ENCODE measurements around the gene SNTG2. TPM values are rescaled to one million over a fixed set of nuclear protein-coding genes. Genes with fewer than 3 reads are reported as not detected.

Gene SNTG2
- total RNA-seq, 1 experiment from 2014 or later, result 20.5 TPM

DNA sequence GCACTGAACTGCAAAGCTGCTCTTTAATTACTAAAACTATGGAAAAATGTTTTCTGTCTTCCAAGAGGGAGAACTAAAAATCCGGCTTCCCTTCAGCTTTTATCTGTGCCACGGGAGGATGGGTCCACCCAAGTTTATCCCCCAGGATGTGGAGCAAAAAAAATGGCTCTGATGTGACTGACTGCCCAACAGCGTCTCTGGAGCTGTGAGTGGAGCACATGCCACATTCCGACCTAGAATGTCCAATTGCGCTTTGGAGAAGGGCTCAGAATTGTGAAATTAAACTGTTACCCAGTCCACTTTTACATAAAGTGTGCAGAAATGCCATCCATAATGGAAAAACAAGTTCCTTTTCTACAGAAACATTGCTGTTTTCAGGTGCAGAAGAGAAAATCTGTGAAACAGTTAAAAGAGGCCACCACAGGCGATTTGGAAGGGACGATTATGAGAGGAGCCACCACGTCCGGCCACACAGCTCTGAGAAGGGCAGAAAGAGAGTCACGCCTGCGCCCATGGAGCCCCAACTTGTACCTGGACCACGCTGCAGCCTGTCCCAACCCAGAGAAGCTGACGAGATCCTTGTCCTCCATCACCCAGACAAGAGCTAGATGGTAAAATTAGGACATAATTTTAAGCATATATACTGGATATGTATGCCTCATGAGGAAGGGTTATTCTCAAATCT is 362.7 kb downstream of the SNTG2 start (continued):
- TF ChIP-seq, protein P1, sequence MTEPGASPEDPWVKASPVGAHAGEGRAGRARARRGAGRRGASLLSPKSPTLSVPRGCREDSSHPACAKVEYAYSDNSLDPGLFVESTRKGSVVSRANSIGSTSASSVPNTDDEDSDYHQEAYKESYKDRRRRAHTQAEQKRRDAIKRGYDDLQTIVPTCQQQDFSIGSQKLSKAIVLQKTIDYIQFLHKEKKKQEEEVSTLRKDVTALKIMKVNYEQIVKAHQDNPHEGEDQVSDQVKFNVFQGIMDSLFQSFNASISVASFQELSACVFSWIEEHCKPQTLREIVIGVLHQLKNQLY (CRISPR knock-in tag; IDR thresholded peaks at IDR 0.05), result no peak
- no peak for TF ChIP-seq JAZF1 (CRISPR knock-in tag; IDR thresholded peaks at IDR 0.05)
- no peak for TF ChIP-seq GTF2I (CRISPR knock-in tag; conservative IDR thresholded peaks at IDR 0.05)
- TF ChIP-seq, protein P2, sequence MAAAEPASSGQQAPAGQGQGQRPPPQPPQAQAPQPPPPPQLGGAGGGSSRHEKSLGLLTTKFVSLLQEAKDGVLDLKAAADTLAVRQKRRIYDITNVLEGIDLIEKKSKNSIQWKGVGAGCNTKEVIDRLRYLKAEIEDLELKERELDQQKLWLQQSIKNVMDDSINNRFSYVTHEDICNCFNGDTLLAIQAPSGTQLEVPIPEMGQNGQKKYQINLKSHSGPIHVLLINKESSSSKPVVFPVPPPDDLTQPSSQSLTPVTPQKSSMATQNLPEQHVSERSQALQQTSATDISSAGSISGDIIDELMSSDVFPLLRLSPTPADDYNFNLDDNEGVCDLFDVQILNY (CRISPR knock-in tag; IDR thresholded peaks at IDR 0.05), result no peak
- no peak for TF ChIP-seq ZNF671 (CRISPR knock-in tag; IDR thresholded peaks at IDR 0.05)
- no peak for TF ChIP-seq PRRX2 (CRISPR knock-in tag; IDR thresholded peaks at IDR 0.05)
- no peak for TF ChIP-seq ZNF317 (CRISPR knock-in tag; IDR thresholded peaks at IDR 0.05; ENCODE audit: borderline replicate concordance, low read depth)
- no peak for TF ChIP-seq ZBTB21 (CRISPR knock-in tag; IDR thresholded peaks at IDR 0.05; ENCODE audit: borderline replicate concordance)
- TF ChIP-seq SMAD4 (CRISPR knock-in tag; IDR thresholded peaks at IDR 0.05), result no peak

DNA sequence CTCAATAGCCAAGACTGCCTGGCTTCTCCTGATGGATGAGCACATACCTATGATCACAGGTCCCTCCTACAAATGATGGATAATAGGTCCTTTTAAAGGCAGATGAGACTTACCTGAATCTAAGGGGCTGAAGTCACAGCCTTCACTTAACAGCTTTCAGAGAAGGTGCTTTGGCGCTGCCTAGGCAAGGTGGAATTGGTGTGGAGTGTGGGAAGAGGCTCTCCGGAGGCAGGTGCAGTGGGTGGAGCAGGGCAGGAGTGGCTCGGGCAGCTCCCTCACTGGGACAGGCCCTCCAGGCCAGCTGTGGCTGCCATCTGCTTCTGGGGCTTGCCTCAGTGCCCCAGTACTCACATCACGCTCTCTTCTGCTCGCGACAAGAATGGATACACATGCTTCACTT is 363.6 kb downstream of the SNTG2 start:
- Mint-ChIP-seq H3K4me1 (peaks cover 13% of the 10 kb centered on the region), H3K4me3 (no peak overlapping the region), H3K36me3 (no peaks in the 10 kb centered on the region), H3K9me3 (peaks cover 4% of the 10 kb centered on the region; the same call in 1 of the 2 replicates), H3K27me3 (ENCODE audit: low read depth) (no peaks in the 10 kb centered on the region), H3K27ac (no peak overlapping the region)
- ATAC-seq (no peak), DNase-seq (ENCODE audit: low spot score) (no peak)
- POLR2A ChIA-PET, result no interaction called here
- CTCF ChIA-PET, result no interaction called here
- TF ChIP-seq SMAD3 (CRISPR knock-in tag; IDR thresholded peaks at IDR 0.05; ENCODE audit: borderline replicate concordance) (no peak), HMGA2 (CRISPR knock-in tag; IDR thresholded peaks at IDR 0.05) (no peak), ZNF138 (CRISPR knock-in tag; conservative IDR thresholded peaks at IDR 0.05) (no peak), ZNF416 (CRISPR knock-in tag; IDR thresholded peaks at IDR 0.05) (no peak), NR2C2 (CRISPR knock-in tag; IDR thresholded peaks at IDR 0.05) (no peak), NFATC4 (CRISPR knock-in tag; IDR thresholded peaks at IDR 0.05) (no peak), MXD4 (CRISPR knock-in tag; IDR thresholded peaks at IDR 0.05; ENCODE audit: borderline replicate concordance) (no peak), OVOL2 (CRISPR knock-in tag; IDR thresholded peaks at IDR 0.05; ENCODE audit: borderline replicate concordance) (no peak), NR3C1 (CRISPR knock-in tag; conservative IDR thresholded peaks at IDR 0.05; ENCODE audit: low read depth) (no peak), CREM (CRISPR knock-in tag; IDR thresholded peaks at IDR 0.05) (no peak), GABPB1 (CRISPR knock-in tag; IDR thresholded peaks at IDR 0.05) (no peak), CREB1 (CRISPR knock-in tag; IDR thresholded peaks at IDR 0.05) (no peak)
- TF ChIP-seq, protein P3, sequence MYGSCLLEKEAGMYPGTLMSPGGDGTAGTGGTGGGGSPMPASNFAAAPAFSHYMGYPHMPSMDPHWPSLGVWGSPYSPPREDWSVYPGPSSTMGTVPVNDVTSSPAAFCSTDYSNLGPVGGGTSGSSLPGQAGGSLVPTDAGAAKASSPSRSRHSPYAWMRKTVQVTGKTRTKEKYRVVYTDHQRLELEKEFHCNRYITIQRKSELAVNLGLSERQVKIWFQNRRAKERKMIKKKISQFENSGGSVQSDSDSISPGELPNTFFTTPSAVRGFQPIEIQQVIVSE (CRISPR knock-in tag; IDR thresholded peaks at IDR 0.05; ENCODE audit: borderline replicate concordance), result no peak
- TF ChIP-seq, protein P4, sequence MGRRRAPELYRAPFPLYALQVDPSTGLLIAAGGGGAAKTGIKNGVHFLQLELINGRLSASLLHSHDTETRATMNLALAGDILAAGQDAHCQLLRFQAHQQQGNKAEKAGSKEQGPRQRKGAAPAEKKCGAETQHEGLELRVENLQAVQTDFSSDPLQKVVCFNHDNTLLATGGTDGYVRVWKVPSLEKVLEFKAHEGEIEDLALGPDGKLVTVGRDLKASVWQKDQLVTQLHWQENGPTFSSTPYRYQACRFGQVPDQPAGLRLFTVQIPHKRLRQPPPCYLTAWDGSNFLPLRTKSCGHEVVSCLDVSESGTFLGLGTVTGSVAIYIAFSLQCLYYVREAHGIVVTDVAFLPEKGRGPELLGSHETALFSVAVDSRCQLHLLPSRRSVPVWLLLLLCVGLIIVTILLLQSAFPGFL (CRISPR knock-in tag; IDR thresholded peaks at IDR 0.05; ENCODE audit: borderline replicate concordance), result no peak
- TF ChIP-seq, protein P5, sequence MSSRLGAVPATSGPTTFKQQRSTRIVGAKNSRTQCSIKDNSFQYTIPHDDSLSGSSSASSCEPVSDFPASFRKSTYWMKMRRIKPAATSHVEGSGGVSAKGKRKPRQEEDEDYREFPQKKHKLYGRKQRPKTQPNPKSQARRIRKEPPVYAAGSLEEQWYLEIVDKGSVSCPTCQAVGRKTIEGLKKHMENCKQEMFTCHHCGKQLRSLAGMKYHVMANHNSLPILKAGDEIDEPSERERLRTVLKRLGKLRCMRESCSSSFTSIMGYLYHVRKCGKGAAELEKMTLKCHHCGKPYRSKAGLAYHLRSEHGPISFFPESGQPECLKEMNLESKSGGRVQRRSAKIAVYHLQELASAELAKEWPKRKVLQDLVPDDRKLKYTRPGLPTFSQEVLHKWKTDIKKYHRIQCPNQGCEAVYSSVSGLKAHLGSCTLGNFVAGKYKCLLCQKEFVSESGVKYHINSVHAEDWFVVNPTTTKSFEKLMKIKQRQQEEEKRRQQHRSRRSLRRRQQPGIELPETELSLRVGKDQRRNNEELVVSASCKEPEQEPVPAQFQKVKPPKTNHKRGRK (CRISPR knock-in tag; IDR thresholded peaks at IDR 0.05; ENCODE audit: borderline replicate concordance), result no peak
- TF ChIP-seq, protein P1 (CRISPR knock-in tag; IDR thresholded peaks at IDR 0.05), result no peak
- TF ChIP-seq, protein P6, sequence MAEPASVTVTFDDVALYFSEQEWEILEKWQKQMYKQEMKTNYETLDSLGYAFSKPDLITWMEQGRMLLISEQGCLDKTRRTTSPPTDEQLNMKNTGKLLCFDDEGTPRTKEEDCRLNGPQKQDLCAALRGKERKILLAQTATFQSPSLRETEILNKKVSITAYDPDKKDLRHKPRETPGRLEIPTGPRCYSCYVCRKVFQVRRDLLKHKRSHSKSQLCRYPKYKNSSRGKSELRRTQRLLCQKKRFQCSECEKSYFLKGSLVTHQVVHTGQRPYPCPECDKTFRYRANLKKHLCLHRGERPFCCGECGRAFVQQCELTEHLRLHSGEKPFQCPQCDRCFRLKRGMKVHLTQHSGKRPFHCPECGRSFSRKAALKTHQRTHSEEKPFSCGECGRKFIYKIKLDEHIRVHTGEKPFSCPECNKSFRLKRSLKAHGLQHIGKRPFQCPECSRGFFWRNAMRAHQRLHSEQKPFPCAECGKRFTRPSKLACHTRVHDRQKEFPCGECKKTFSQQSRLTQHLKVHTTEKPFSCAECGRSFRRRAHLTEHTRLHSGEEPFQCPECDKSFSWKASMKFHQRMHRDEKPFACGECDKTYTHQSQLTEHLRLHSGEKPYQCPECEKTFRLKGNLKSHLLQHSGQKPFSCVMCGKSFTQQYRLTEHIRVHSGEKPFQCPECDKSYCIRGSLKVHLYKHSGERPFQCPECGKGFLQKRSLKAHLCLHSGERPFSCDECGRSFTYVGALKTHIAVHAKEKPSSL (CRISPR knock-in tag; conservative IDR thresholded peaks at IDR 0.05), result no peak
- TF ChIP-seq, protein P7, sequence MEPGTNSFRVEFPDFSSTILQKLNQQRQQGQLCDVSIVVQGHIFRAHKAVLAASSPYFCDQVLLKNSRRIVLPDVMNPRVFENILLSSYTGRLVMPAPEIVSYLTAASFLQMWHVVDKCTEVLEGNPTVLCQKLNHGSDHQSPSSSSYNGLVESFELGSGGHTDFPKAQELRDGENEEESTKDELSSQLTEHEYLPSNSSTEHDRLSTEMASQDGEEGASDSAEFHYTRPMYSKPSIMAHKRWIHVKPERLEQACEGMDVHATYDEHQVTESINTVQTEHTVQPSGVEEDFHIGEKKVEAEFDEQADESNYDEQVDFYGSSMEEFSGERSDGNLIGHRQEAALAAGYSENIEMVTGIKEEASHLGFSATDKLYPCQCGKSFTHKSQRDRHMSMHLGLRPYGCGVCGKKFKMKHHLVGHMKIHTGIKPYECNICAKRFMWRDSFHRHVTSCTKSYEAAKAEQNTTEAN (CRISPR knock-in tag; IDR thresholded peaks at IDR 0.05), result no peak
- TF ChIP-seq, protein P8, sequence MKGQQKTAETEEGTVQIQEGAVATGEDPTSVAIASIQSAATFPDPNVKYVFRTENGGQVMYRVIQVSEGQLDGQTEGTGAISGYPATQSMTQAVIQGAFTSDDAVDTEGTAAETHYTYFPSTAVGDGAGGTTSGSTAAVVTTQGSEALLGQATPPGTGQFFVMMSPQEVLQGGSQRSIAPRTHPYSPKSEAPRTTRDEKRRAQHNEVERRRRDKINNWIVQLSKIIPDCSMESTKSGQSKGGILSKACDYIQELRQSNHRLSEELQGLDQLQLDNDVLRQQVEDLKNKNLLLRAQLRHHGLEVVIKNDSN (CRISPR knock-in tag; IDR thresholded peaks at IDR 0.05), result no peak
